HEK293T (cell line): ENCODE measurements around the gene UNC79.

ENCODE experiments used
- BHLHE40 ChIP-seq: fragments of 450-650 bp; IDR thresholded peaks from 2 replicates; pipeline ENCODE4 v1.6.1; 2016; ENCODE audit warnings: mild to moderate bottlenecking, moderate library complexity, borderline replicate concordance
- FOXA1 ChIP-seq: fragments of 450-650 bp; IDR thresholded peaks from 2 replicates; pipeline ENCODE4 v1.6.1; 2016; ENCODE audit warnings: mild to moderate bottlenecking
- FOXM1 ChIP-seq: fragments of 450-650 bp; IDR thresholded peaks from 2 replicates; pipeline ENCODE4 v1.6.1; 2017; ENCODE audit warnings: mild to moderate bottlenecking, borderline replicate concordance
- SP1 ChIP-seq: fragments of 450-650 bp; IDR thresholded peaks from 2 replicates; pipeline ENCODE4 v1.6.1; 2017
- SUZ12 ChIP-seq: fragments of 450-650 bp; IDR thresholded peaks from 2 replicates; pipeline ENCODE4 v1.6.1; 2016; ENCODE audit warnings: mild to moderate bottlenecking
- TF ChIP-seq, protein P1 (sequence below): fragments of 450-650 bp; IDR thresholded peaks from 2 replicates; pipeline ENCODE4 v1.6.1; 2016

DNA sequence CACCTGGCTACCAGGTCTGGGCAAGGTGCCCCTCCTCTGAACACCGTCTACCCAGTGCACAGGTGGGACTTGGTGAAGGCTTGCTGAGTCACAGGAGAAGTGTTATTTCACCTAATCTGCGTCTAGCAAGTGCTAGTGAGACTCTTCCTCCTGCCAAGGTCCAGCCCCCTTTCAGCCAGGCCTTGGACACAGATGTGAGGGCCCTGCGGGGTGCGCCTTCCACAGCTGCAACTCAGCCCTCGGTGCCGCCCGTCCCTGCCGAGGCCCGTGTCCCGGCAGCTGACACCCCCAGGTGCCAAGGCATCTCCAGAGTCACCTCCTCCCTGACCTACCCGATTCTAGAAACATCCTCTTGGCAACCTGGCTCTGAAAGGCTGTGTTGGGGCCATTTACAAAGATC lies 302.5 kb downstream of the UNC79 start:
- no peak for TF ChIP-seq SUZ12
- TF ChIP-seq SP1 = no peak
- TF ChIP-seq FOXM1 = no peak
- TF ChIP-seq BHLHE40 = no peak
- no peak for TF ChIP-seq FOXA1
- TF ChIP-seq, protein P1, sequence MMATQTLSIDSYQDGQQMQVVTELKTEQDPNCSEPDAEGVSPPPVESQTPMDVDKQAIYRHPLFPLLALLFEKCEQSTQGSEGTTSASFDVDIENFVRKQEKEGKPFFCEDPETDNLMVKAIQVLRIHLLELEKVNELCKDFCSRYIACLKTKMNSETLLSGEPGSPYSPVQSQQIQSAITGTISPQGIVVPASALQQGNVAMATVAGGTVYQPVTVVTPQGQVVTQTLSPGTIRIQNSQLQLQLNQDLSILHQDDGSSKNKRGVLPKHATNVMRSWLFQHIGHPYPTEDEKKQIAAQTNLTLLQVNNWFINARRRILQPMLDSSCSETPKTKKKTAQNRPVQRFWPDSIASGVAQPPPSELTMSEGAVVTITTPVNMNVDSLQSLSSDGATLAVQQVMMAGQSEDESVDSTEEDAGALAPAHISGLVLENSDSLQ = no peak
